Keratinocyte (primary cell): ENCODE measurements around the gene AAMP.

Experiments
- EZH2 ChIP-seq: IDR thresholded peaks from one replicate; pipeline ENCODE4 v1.6.1; 2012; ENCODE audit warnings: inconsistent platforms, mild to moderate bottlenecking, low read length, moderate library complexity
- TF ChIP-seq, protein P1 (sequence below), 3 experiments: IDR thresholded peaks in 1 of 3; conservative IDR thresholded peaks in 1 of 3; optimal IDR thresholded peaks in 1 of 3; 2 replicates in 2 of 3; 3 replicates in 1 of 3; pipeline versions ENCODE3 to v1.5.1; 2011; ENCODE audit warnings: low read length in 3 of 3, mild to moderate bottlenecking in 3 of 3, moderate library complexity in 2 of 3, control low read depth in 1 of 3, inconsistent platforms in 1 of 3; ENCODE audit not compliant: insufficient read depth in 2 of 3; ENCODE audit errors: extremely low read depth in 1 of 3

DNA sequence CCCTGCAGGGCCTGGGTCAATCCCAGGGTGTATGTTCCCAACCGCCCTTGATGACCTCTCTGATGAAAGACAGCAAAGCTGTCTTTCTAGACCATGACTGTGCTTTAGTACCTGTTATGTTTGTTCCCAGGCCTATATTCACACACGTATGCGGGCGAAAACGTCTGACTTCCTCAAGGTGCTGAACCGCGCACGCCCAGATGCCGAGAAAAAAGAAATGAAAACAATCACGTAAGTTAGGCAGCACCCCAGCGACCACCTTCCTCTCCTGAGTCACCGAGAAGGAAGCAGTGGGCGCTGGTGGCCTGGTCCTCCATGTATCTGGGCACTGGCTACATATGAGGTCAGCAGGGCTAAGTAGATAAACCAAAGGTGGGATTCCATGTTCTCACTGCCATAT lies 20.2 kb downstream of the AAMP start:
- TF ChIP-seq, protein P1, sequence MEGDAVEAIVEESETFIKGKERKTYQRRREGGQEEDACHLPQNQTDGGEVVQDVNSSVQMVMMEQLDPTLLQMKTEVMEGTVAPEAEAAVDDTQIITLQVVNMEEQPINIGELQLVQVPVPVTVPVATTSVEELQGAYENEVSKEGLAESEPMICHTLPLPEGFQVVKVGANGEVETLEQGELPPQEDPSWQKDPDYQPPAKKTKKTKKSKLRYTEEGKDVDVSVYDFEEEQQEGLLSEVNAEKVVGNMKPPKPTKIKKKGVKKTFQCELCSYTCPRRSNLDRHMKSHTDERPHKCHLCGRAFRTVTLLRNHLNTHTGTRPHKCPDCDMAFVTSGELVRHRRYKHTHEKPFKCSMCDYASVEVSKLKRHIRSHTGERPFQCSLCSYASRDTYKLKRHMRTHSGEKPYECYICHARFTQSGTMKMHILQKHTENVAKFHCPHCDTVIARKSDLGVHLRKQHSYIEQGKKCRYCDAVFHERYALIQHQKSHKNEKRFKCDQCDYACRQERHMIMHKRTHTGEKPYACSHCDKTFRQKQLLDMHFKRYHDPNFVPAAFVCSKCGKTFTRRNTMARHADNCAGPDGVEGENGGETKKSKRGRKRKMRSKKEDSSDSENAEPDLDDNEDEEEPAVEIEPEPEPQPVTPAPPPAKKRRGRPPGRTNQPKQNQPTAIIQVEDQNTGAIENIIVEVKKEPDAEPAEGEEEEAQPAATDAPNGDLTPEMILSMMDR (optimal IDR thresholded peaks at IDR 0.05 in 1 of 3, IDR thresholded peaks at IDR 0.05 in 1 of 3, conservative IDR thresholded peaks at IDR 0.05 in 1 of 3; ENCODE audit: extremely low read depth in 1 of 3, insufficient read depth in 2 of 3, low read length in 3 of 3) = no peak
- TF ChIP-seq EZH2 = no peak
